Right lobe of liver (tissue), 6 donors: Measurements from ENCODE around the gene CHRNB2. TPM values are rescaled to one million over a fixed set of nuclear protein-coding genes. Genes with fewer than 3 reads are reported as not detected.

ENCODE experiments used
- ATAC-seq, 4 donors: fragments of 200-7000 bp; cut with Tn5 transposase; one replicate each; pipeline ENCODE4 v1.9.1; 2020; ENCODE audit warnings: mild to moderate bottlenecking in 4 of 4, moderate library complexity in 4 of 4
- DNase-seq, 3 donors: peaks; one replicate each; pipeline ENCODE4 v3.0.0-alpha.2; 2020
- H3K27ac ChIP-seq, 3 donors: fragments of 200-600 bp; one replicate each; pipeline ENCODE4 v1.8.0; 2022
- H3K27me3 ChIP-seq, 2 donors: fragments of 200-600 bp; one replicate each; pipeline ENCODE4 v1.8.0; 2022
- H3K36me3 ChIP-seq, 4 donors: fragments of 200-600 bp; sonication (generic) in 1 of 4; one replicate each; pipeline versions ENCODE4 v1.5.1 to v1.8.0; 2017 to 2022; ENCODE audit warnings: control low read depth in 1 of 4
- H3K4me1 ChIP-seq, 4 donors: fragments of 200-600 bp; sonication (generic) in 1 of 4; one replicate each; pipeline versions ENCODE4 v1.5.1 to v1.8.0; 2017 to 2022; ENCODE audit warnings: control low read depth in 1 of 4
- H3K4me3 ChIP-seq, 3 donors: fragments of 200-600 bp; one replicate each; pipeline ENCODE4 v1.8.0; 2022
- H3K9me3 ChIP-seq, 4 donors: fragments of 200-600 bp; sonication (generic) in 1 of 4; one replicate each; pipeline versions ENCODE4 v1.5.1 to v1.8.0; 2017 to 2022; ENCODE audit warnings: control low read depth in 1 of 4
- POLR2A ChIP-seq: fragments of 450-650 bp; IDR thresholded peaks from one replicate; pipeline ENCODE4 v1.6.1; 2017; ENCODE audit warnings: antibody characterized with exemption, mild to moderate bottlenecking
- WGBS: methylation state at CpG from one replicate; pipeline ENCODE4 v1.1.6; 2018; ENCODE audit warnings: low coverage, low lambda C conversion rate; ENCODE audit not compliant: insufficient coverage; ENCODE audit errors: missing lambda C conversion rate; 5-methylcytosine and 5-hydroxymethylcytosine counted together
- intact Hi-C, 2 donors: fragments of 100-400 bp; cut with DNase I; formaldehyde crosslinking; loops; one replicate each; pipeline versions ENCODE4 v1.11.2 to v1.14.1; 2022
- total RNA-seq, 6 experiments: library from RNA; depleted of rRNA in 2 of 6; stranded (reverse); fragments of >200 nt in 2 of 6; fragmentation: NEBNext Ultra II Directional in 3 of 6; extraction: Animal tissue kit (Norgen Biotek cat#: 25700) in 3 of 6; gene quantifications; one replicate each; pipeline versions ENCODE4 v1.1.0 to v1.2.4, GENCODE V29; 2016 to 2023
- TF ChIP-seq, protein P1 (sequence below), 4 donors: fragments of 200-600 bp in 3 of 4; fragments of 450-650 bp in 1 of 4; IDR thresholded peaks; one replicate each; pipeline versions ENCODE4 v1.5.1 to v1.8.0; 2016 to 2022; ENCODE audit warnings: antibody characterized with exemption in 4 of 4, mild to moderate bottlenecking in 2 of 4
- donor health status: DM: no; HTN: yes; CAD: no.
- donor health status: DM: no; HTN: no; CAD: no.
- donor health status: DM: no; HTN: no; CAD: no.
- donor health status: DM: no; HTN: yes; CAD: no.
- donor health status: DM: no; HTN: yes; CAD: no.

The CHRNB2 gene
- total RNA-seq, 6 experiments from 2014 or later: 0.07 TPM; not detected in 5

DNA sequence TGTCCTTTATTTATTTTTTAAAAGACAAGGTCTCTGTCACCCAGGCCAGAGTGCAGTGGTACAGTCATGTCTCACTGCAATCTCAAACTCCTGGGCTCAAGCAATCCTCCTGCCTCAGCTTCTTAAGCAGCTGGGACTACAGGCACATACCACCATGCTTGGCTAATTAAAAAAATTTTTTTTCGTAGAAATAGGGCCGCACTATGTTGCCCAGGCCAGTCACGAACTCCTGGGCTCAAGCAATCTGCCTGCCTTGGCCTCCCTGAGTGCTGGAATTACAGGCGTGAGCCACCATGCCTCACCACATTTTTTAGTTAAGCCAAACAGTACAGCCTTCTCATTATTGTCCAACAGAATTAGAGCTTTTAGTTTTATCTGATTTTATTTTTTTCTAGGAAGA lies 47.8 kb downstream of the CHRNB2 start:
- Histone ChIP-seq H3K27ac (no peak overlapping the region), H3K36me3 (no peaks in the 10 kb centered on the region), H3K4me1 (peaks cover 0 to 18% (median 5%) of the 10 kb centered on the region in 4 donors), H3K27me3 (no peaks in the 10 kb centered on the region), H3K4me3 (no peak overlapping the region), H3K9me3 (no peaks in the 10 kb centered on the region)
- intact Hi-C loops: no loop called here
- DNase-seq: no peak
- no peak for TF ChIP-seq POLR2A
- TF ChIP-seq, protein P1, sequence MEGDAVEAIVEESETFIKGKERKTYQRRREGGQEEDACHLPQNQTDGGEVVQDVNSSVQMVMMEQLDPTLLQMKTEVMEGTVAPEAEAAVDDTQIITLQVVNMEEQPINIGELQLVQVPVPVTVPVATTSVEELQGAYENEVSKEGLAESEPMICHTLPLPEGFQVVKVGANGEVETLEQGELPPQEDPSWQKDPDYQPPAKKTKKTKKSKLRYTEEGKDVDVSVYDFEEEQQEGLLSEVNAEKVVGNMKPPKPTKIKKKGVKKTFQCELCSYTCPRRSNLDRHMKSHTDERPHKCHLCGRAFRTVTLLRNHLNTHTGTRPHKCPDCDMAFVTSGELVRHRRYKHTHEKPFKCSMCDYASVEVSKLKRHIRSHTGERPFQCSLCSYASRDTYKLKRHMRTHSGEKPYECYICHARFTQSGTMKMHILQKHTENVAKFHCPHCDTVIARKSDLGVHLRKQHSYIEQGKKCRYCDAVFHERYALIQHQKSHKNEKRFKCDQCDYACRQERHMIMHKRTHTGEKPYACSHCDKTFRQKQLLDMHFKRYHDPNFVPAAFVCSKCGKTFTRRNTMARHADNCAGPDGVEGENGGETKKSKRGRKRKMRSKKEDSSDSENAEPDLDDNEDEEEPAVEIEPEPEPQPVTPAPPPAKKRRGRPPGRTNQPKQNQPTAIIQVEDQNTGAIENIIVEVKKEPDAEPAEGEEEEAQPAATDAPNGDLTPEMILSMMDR (IDR thresholded peaks at IDR 0.05): no peak
- ATAC-seq: no peak
- 97% methylated on average over 4 of the region's 4 CpGs for WGBS

DNA sequence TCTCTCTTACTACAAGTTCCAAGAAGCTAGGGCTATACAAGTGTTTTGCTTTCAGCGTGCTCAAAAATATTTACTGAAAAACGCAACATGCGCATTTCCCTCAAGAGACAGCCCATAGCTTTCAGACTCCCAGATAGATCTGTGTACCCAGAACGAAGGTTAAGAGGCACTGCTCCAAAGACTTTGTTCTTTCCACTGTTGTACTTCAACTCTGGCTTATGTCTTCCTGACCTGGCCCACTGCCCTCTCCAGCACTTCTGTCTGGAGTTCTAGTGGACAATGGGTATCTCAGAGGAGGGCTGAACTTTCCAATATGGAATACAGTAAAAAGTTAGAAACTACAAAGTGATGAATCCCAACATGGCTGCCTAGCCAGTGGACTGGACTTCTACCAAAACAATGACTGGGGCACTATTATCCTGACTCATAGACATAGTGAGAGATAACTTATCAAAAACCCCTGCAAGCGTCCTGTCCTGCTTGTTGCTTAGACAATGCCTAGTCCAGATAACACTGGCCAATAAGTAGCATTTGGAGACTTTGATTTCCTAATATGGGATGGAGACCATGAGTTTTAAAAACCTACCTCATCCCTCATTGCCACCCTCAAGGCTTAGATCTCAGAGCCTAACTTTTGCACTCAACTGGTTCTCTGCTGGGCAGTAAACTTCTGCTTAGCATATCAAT lies 49.2 kb downstream of the CHRNB2 start:
- ATAC-seq: peak; percentile 28 to 94 (median 74)
- WGBS: 52% methylated on average over 5 of the region's 5 CpGs

DNA sequence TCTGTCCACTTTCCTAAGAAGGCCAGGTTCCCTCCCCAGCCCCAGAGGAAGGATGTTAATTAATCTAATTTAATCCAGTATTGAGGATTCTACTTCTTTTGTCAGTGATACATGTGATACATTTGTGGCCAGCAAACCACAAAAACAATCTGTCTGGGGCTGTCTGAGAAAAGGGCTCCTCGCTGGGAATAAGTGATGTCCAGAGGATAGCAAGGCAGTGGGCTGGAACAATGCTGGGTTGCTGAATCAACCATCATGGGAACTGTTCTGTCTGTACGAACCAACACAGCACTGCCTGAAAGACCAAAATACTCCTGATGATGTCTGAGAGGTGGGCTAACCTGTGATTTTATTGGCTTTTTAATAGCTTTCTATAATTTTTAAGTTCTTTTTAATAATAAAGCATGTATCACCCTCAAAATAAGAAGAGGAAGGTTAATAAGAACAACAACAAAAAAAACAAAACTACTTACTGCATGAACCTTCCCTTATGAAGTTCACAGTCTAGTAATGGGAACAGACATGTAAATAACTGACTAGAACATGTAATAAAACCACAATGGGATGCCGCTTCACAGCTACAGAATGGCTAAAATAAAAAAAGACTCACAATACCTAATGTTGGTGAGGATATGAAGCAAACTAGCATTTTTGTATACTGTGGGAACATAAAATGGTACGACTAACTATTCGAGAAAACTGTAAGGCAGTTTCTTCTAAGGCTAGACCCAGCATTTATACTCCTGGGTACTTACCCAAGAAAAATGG lies 51.8 kb downstream of the CHRNB2 start:
- H3K9me3 ChIP-seq: no peaks in the 10 kb centered on the region
- WGBS: 86% methylated on average over 5 of the region's 5 CpGs
- ATAC-seq (no peak), DNase-seq (no peak)
- H3K27me3 ChIP-seq: no peaks in the 10 kb centered on the region
- no peak overlapping the region for H3K27ac ChIP-seq
- H3K4me3 ChIP-seq: no peak overlapping the region
- H3K36me3 ChIP-seq: peaks cover 0 to 1% (median 0%) of the 10 kb centered on the region in 4 donors
- intact Hi-C loops: no loop called here
- TF ChIP-seq POLR2A: no peak
- TF ChIP-seq, protein P1 (IDR thresholded peaks at IDR 0.05): no peak
- peaks cover 0 to 18% (median 5%) of the 10 kb centered on the region in 4 donors for H3K4me1 ChIP-seq

More for the DNA sequence above, 49.2 kb downstream of the CHRNB2 start:
- peak in 2 of 3 donors; percentile 70 to 71 for DNase-seq
- TF ChIP-seq, protein P1 (IDR thresholded peaks at IDR 0.05): no peak
- no peak for TF ChIP-seq POLR2A
- Histone ChIP-seq H3K27ac (peak overlapping the region in 1 of 3 donors; percentile 71), H3K4me3 (peak overlapping the region in 1 of 3 donors; percentile 24), H3K27me3 (no peaks in the 10 kb centered on the region), H3K4me1 (peaks cover 0 to 18% (median 5%) of the 10 kb centered on the region in 4 donors), H3K36me3 (no peaks in the 10 kb centered on the region), H3K9me3 (no peaks in the 10 kb centered on the region)
- intact Hi-C loops: no loop called here

DNA sequence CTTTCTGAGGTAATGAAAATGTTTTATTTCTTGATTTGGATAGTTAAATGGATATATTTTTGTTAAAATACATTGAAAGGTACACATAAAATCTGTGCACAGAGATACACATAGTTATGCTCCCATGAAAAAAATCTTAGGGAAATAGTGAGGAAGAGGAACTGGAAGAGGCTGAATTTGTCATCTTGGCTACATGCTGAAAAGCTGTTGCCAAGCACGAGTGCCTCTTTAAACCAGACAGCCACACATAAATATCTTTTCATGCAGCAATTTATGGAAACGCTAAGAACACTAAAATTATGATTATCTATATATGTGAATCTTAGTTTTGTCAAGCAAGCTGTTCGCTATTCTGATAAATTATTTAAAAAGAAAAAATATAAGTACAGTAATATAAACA lies 53.2 kb downstream of the CHRNB2 start:
- Histone ChIP-seq H3K27ac (no peak overlapping the region), H3K9me3 (no peaks in the 10 kb centered on the region), H3K4me1 (peaks cover 0 to 15% (median 3%) of the 10 kb centered on the region in 4 donors), H3K36me3 (peaks cover 0 to 8% (median 0%) of the 10 kb centered on the region in 4 donors), H3K4me3 (no peak overlapping the region), H3K27me3 (no peaks in the 10 kb centered on the region)
- TF ChIP-seq, protein P1 (IDR thresholded peaks at IDR 0.05): no peak
- TF ChIP-seq POLR2A: no peak
- ATAC-seq (no peak), DNase-seq (no peak)
- intact Hi-C loops: no loop called here
- 60% methylated on average over 3 of the region's 3 CpGs for WGBS
